HL-60 (cell line): ENCODE data around the gene C2CD4D.
A peak's percentile ranks its signal among the peaks of the same experiment; 100 is the strongest.
"Not testable (repeated sequence)": the region's sequence is repeated elsewhere in the genome, so short reads cannot be mapped to it uniquely, and the experiment has no call there.

ENCODE experiments used
- DNase-seq, 2 experiments: peaks; one replicate each; pipeline ENCODE4 v3.0.0-alpha.2; 2010 to 2020; ENCODE audit warnings: low read depth in 1 of 2, low spot score in 1 of 2
- H3K27ac ChIP-seq: fragments of 250-450 bp; sonication (Bioruptor Pico); replicated peaks from 2 replicates; pipeline ENCODE4 v1.5.1; 2020; ENCODE audit warnings: mild to moderate bottlenecking, moderate library complexity
- H3K27me3 ChIP-seq: fragments of 250-450 bp; sonication (Bioruptor Pico); 2 replicates; pipeline ENCODE4 v1.5.1; 2021; ENCODE audit warnings: mild to moderate bottlenecking, moderate library complexity; ENCODE audit not compliant: insufficient read depth, poor library complexity, severe bottlenecking
- H3K4me3 ChIP-seq: replicated peaks from 2 replicates; pipeline ENCODE4 v1.5.1; 2011; ENCODE audit warnings: mild to moderate bottlenecking, control low read depth, low read length; ENCODE audit not compliant: insufficient read depth
- GABPA ChIP-seq: IDR thresholded peaks from 2 replicates; pipeline ENCODE4 v1.6.1; 2012; ENCODE audit warnings: low read depth
- POLR2AphosphoS5 ChIP-seq: IDR thresholded peaks from 2 replicates; pipeline ENCODE4 v1.6.1; 2012; ENCODE audit warnings: low read depth
- SPI1 ChIP-seq: IDR thresholded peaks from 2 replicates; pipeline ENCODE4 v1.6.1; 2012; ENCODE audit warnings: low read depth, mild to moderate bottlenecking, borderline replicate concordance
- TF ChIP-seq, protein P1 (sequence below): IDR thresholded peaks from one replicate; pipeline ENCODE4 v1.5.1; 2011; ENCODE audit warnings: low read length, control low read depth, inconsistent platforms; ENCODE audit not compliant: insufficient read depth
- TF ChIP-seq, protein P2 (sequence below): IDR thresholded peaks from 2 replicates; pipeline ENCODE4 v1.6.1; 2012; ENCODE audit warnings: low read depth; ENCODE audit not compliant: insufficient replicate concordance

The C2CD4D gene

DNA sequence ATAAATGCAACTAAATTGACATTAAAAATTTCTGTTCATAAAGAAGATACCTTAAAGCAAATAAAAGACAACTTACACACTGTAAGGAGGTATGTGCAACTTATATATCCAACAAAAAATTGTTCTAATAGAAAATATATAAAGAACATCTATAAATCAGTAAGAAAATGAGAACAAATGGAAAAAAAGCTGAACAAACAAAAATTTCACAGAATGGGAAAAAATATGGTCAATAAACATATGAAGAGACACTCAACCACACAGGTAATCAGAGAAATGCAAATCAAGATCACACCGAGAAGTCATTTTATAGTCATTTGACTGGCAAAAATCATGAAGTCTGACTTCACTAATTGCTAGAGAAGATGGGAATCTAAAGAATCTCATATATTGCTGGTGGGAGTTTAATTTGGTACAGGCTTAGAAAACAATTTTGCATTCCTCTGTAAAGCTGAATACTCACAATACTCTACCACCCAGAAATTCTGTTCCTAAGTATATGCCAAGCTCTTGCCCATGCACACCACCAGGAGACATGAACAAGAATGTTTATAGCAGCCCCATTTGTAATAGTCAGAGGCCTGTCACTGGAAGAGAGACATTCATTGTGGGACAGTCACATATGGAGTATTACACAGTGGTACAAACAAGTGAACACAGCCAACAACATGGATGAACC is 35.9 kb upstream of the C2CD4D start:
- Histone ChIP-seq H3K27ac (no peak overlapping the region), H3K27me3 (no peaks in the 10 kb centered on the region), H3K4me3 (no peak overlapping the region)
- DNase-seq: no peak
- TF ChIP-seq SPI1 (no peak), GABPA (no peak), POLR2AphosphoS5 (no peak)
- TF ChIP-seq, protein P1, sequence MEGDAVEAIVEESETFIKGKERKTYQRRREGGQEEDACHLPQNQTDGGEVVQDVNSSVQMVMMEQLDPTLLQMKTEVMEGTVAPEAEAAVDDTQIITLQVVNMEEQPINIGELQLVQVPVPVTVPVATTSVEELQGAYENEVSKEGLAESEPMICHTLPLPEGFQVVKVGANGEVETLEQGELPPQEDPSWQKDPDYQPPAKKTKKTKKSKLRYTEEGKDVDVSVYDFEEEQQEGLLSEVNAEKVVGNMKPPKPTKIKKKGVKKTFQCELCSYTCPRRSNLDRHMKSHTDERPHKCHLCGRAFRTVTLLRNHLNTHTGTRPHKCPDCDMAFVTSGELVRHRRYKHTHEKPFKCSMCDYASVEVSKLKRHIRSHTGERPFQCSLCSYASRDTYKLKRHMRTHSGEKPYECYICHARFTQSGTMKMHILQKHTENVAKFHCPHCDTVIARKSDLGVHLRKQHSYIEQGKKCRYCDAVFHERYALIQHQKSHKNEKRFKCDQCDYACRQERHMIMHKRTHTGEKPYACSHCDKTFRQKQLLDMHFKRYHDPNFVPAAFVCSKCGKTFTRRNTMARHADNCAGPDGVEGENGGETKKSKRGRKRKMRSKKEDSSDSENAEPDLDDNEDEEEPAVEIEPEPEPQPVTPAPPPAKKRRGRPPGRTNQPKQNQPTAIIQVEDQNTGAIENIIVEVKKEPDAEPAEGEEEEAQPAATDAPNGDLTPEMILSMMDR: no peak
- TF ChIP-seq, protein P2, sequence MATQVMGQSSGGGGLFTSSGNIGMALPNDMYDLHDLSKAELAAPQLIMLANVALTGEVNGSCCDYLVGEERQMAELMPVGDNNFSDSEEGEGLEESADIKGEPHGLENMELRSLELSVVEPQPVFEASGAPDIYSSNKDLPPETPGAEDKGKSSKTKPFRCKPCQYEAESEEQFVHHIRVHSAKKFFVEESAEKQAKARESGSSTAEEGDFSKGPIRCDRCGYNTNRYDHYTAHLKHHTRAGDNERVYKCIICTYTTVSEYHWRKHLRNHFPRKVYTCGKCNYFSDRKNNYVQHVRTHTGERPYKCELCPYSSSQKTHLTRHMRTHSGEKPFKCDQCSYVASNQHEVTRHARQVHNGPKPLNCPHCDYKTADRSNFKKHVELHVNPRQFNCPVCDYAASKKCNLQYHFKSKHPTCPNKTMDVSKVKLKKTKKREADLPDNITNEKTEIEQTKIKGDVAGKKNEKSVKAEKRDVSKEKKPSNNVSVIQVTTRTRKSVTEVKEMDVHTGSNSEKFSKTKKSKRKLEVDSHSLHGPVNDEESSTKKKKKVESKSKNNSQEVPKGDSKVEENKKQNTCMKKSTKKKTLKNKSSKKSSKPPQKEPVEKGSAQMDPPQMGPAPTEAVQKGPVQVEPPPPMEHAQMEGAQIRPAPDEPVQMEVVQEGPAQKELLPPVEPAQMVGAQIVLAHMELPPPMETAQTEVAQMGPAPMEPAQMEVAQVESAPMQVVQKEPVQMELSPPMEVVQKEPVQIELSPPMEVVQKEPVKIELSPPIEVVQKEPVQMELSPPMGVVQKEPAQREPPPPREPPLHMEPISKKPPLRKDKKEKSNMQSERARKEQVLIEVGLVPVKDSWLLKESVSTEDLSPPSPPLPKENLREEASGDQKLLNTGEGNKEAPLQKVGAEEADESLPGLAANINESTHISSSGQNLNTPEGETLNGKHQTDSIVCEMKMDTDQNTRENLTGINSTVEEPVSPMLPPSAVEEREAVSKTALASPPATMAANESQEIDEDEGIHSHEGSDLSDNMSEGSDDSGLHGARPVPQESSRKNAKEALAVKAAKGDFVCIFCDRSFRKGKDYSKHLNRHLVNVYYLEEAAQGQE: no peak

DNA sequence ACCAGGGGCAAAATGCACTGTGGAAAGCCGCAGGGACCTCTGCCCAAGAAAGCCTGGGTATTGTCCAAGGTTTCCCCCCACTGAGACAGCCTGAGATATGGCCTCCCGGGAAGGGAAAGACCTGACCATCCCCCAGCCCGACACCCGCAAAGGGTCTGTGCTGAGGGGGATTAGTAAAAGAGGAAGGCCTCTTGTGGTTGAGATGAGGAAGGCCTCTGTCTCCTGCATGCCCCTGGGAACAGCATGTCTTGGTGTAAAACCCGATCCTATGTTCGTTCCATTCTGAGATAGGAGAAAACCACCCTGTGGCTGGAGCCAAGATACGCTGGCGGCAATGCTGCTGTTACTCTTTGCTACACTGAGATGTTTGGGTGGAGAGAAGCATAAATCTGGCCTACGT is 33.2 kb upstream of the C2CD4D start:
- not testable (repeated sequence) for H3K27ac ChIP-seq, H3K4me3 ChIP-seq, H3K27me3 ChIP-seq
- TF ChIP-seq SPI1: peak; percentile 90
- peak in 1 of 2 experiments; percentile 27 for DNase-seq

DNA sequence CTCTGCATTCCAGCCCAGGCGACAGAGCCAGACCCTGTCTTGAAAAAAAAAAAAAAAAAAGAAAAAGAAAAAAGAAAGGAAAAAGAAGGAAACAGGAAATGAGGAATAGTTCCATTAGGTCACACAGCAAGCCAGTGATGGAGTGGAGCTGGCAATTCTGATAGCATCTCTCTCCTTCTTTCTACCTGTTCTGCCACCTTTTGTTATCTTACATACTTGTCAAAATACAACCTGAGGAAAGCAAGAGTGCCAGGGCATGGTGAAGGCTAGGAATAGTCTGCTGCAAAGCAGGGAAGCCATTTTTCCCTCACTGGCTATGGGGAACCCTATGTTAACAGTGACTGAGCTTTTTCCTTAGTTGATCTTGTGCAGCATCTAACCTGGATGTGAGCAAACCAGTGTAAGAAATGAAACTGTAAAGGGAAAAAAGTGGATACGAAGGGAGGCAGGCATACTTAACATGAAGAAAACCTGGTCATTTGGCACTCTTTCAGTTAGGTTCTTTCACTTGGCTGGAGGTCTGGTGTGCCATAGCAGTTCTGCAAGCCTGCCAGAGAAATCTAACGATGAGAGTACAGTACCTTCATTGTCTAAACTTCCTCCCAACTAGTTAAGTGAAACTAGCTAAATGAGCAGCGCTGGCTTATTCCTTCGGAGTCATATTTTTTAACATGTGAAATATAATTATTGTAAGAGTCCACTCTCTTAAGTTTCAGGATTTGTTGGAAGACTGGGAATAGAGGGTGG is 31.8 kb upstream of the C2CD4D start:
- DNase-seq: no peak
- TF ChIP-seq SPI1 (no peak), POLR2AphosphoS5 (no peak), GABPA (no peak)
- TF ChIP-seq, protein P1: no peak
- TF ChIP-seq, protein P2: no peak
- H3K4me3 ChIP-seq: no peak overlapping the region
- H3K27me3 ChIP-seq: no peaks in the 10 kb centered on the region
- no peak overlapping the region for H3K27ac ChIP-seq

DNA sequence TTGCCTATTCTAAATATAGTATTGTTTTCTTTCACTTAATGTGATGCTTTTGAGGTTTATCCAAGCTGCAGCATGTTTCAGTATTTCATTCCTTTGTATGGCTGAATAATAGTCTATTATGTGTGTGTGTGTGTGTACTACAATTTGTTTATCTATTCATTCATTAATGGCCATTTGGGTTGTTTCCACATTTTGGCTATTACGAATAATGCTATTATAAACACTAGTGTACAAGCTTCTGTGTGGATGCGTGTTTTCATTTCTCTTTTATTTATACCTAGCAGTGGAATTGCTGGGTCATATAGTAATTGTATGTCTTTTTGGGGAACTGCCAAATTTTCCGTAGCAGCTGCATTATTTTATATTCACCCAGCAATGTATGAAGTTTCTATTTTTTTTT is 28.9 kb upstream of the C2CD4D start:
- TF ChIP-seq SPI1: no peak
- TF ChIP-seq, protein P1: no peak
- DNase-seq: no peak
- Histone ChIP-seq H3K27ac (no peak overlapping the region), H3K4me3 (no peak overlapping the region), H3K27me3 (no peaks in the 10 kb centered on the region)
